Measurements from ENCODE around the gene ZNF385D. TPM values are rescaled to one million over a fixed set of nuclear protein-coding genes. Genes with fewer than 3 reads are reported as not detected.

Gene ZNF385D
- total RNA-seq, 2 experiments from 2014 or later, result not detected

GRCh38 chr3:21601178-21601577, 149.8 kb downstream of the ZNF385D start:
- Mint-ChIP-seq H3K36me3 (ENCODE audit: low read depth) (no peaks in the 10 kb centered on the region), H3K9me3 (peaks cover 4% of the 10 kb centered on the region), H3K27ac (no peak overlapping the region), H3K27me3 (no peaks in the 10 kb centered on the region), H3K4me3 (no peak overlapping the region), H3K4me1 (no peaks in the 10 kb centered on the region)
- POLR2A ChIA-PET, result no interaction called here
- CTCF ChIA-PET, result no interaction called here
- DNase-seq, result no peak

- no peaks in the 10 kb centered on the region for H3K4me1 Mint-ChIP-seq
- H3K9me3 Mint-ChIP-seq, result peaks cover 4% of the 10 kb centered on the region
- no peak overlapping the region for H3K27ac Mint-ChIP-seq
- ChIA-PET CTCF (no interaction called here), POLR2A (no interaction called here)
- no peaks in the 10 kb centered on the region for H3K36me3 Mint-ChIP-seq (ENCODE audit: low read depth)
- no peaks in the 10 kb centered on the region for H3K27me3 Mint-ChIP-seq
- no peak for DNase-seq
- no peak overlapping the region for H3K4me3 Mint-ChIP-seq
Measured at GRCh38 chr3:21599890-21600289, 151.1 kb downstream of the ZNF385D start.

- no peak for DNase-seq
- Mint-ChIP-seq H3K27ac (no peak overlapping the region), H3K36me3 (ENCODE audit: low read depth) (no peaks in the 10 kb centered on the region), H3K4me3 (no peak overlapping the region), H3K9me3 (peaks cover 2% of the 10 kb centered on the region), H3K4me1 (no peaks in the 10 kb centered on the region), H3K27me3 (no peaks in the 10 kb centered on the region)
- ChIA-PET CTCF (no interaction called here), POLR2A (no interaction called here)
Measured at GRCh38 chr3:21592828-21593227, 158.2 kb downstream of the ZNF385D start.

GRCh38 chr3:21587894-21588293, 163.1 kb downstream of the ZNF385D start:
- Mint-ChIP-seq H3K9me3 (no peaks in the 10 kb centered on the region), H3K4me1 (no peaks in the 10 kb centered on the region), H3K4me3 (no peak overlapping the region), H3K36me3 (ENCODE audit: low read depth) (no peaks in the 10 kb centered on the region), H3K27me3 (no peaks in the 10 kb centered on the region), H3K27ac (no peak overlapping the region)
- DNase-seq, result no peak
- ChIA-PET CTCF (no interaction called here), POLR2A (no interaction called here)

- H3K27ac Mint-ChIP-seq, result no peak overlapping the region
- POLR2A ChIA-PET, result no interaction called here
- DNase-seq, result no peak
- CTCF ChIA-PET, result no interaction called here
- no peaks in the 10 kb centered on the region for H3K9me3 Mint-ChIP-seq
- H3K4me3 Mint-ChIP-seq, result no peak overlapping the region
- H3K4me1 Mint-ChIP-seq, result no peaks in the 10 kb centered on the region
- no peaks in the 10 kb centered on the region for H3K36me3 Mint-ChIP-seq (ENCODE audit: low read depth)
- no peaks in the 10 kb centered on the region for H3K27me3 Mint-ChIP-seq
Measured at GRCh38 chr3:21585216-21585740, 165.7 kb downstream of the ZNF385D start.

- H3K27me3 Mint-ChIP-seq, result no peaks in the 10 kb centered on the region
- no peak overlapping the region for H3K4me3 Mint-ChIP-seq
- DNase-seq, result no peak
- no peak overlapping the region for H3K27ac Mint-ChIP-seq
- no peaks in the 10 kb centered on the region for H3K9me3 Mint-ChIP-seq
- no peaks in the 10 kb centered on the region for H3K4me1 Mint-ChIP-seq
- POLR2A ChIA-PET, result no interaction called here
- CTCF ChIA-PET, result no interaction called here
- no peaks in the 10 kb centered on the region for H3K36me3 Mint-ChIP-seq (ENCODE audit: low read depth)
Measured at GRCh38 chr3:21573291-21573690, 177.7 kb downstream of the ZNF385D start.

GRCh38 chr3:21564531-21564930, 186.5 kb downstream of the ZNF385D start:
- Mint-ChIP-seq H3K4me3 (no peak overlapping the region), H3K36me3 (ENCODE audit: low read depth) (no peaks in the 10 kb centered on the region), H3K4me1 (no peaks in the 10 kb centered on the region), H3K27ac (no peak overlapping the region), H3K27me3 (no peaks in the 10 kb centered on the region), H3K9me3 (peaks cover 6% of the 10 kb centered on the region)
- no peak for DNase-seq
- ChIA-PET CTCF (no interaction called here), POLR2A (no interaction called here)

GRCh38 chr3:21562243-21562642, 188.8 kb downstream of the ZNF385D start:
- H3K9me3 Mint-ChIP-seq, result peaks cover 10% of the 10 kb centered on the region
- no peaks in the 10 kb centered on the region for H3K4me1 Mint-ChIP-seq
- no peak overlapping the region for H3K27ac Mint-ChIP-seq
- H3K4me3 Mint-ChIP-seq, result no peak overlapping the region
- no peaks in the 10 kb centered on the region for H3K27me3 Mint-ChIP-seq
- ChIA-PET POLR2A (no interaction called here), CTCF (no interaction called here)
- no peak for DNase-seq
- H3K36me3 Mint-ChIP-seq (ENCODE audit: low read depth), result no peaks in the 10 kb centered on the region

- H3K4me1 Mint-ChIP-seq, result no peaks in the 10 kb centered on the region
- no peak overlapping the region for H3K4me3 Mint-ChIP-seq
- H3K36me3 Mint-ChIP-seq (ENCODE audit: low read depth), result no peaks in the 10 kb centered on the region
- no peak for DNase-seq
- no peaks in the 10 kb centered on the region for H3K27me3 Mint-ChIP-seq
- CTCF ChIA-PET, result no interaction called here
- peaks cover 17% of the 10 kb centered on the region for H3K9me3 Mint-ChIP-seq
- no peak overlapping the region for H3K27ac Mint-ChIP-seq
- POLR2A ChIA-PET, result no interaction called here
Measured at GRCh38 chr3:21561472-21561871, 189.5 kb downstream of the ZNF385D start.

GRCh38 chr3:21551019-21551418, 200.0 kb downstream of the ZNF385D start:
- no peak overlapping the region for H3K4me3 Mint-ChIP-seq
- POLR2A ChIA-PET, result no interaction called here
- H3K27me3 Mint-ChIP-seq, result no peaks in the 10 kb centered on the region
- H3K9me3 Mint-ChIP-seq, result peaks cover 3% of the 10 kb centered on the region
- H3K27ac Mint-ChIP-seq, result no peak overlapping the region
- H3K4me1 Mint-ChIP-seq, result no peaks in the 10 kb centered on the region
- H3K36me3 Mint-ChIP-seq (ENCODE audit: low read depth), result no peaks in the 10 kb centered on the region
- CTCF ChIA-PET, result no interaction called here
- DNase-seq, result no peak

GRCh38 chr3:21544076-21544462, 206.9 kb downstream of the ZNF385D start:
- H3K4me3 Mint-ChIP-seq, result no peak overlapping the region
- ChIA-PET POLR2A (no interaction called here), CTCF (no interaction called here)
- no peaks in the 10 kb centered on the region for H3K27me3 Mint-ChIP-seq
- H3K9me3 Mint-ChIP-seq, result peaks cover 12% of the 10 kb centered on the region
- H3K4me1 Mint-ChIP-seq, result no peaks in the 10 kb centered on the region
- no peaks in the 10 kb centered on the region for H3K36me3 Mint-ChIP-seq (ENCODE audit: low read depth)
- no peak for DNase-seq
- no peak overlapping the region for H3K27ac Mint-ChIP-seq

GRCh38 chr3:21543380-21544075, 207.5 kb downstream of the ZNF385D start:
- H3K9me3 Mint-ChIP-seq, result peaks cover 12% of the 10 kb centered on the region
- DNase-seq, result no peak
- H3K36me3 Mint-ChIP-seq (ENCODE audit: low read depth), result no peaks in the 10 kb centered on the region
- POLR2A ChIA-PET, result no interaction called here
- no peaks in the 10 kb centered on the region for H3K27me3 Mint-ChIP-seq
- H3K4me3 Mint-ChIP-seq, result no peak overlapping the region
- CTCF ChIA-PET, result no interaction called here
- H3K27ac Mint-ChIP-seq, result no peak overlapping the region
- no peaks in the 10 kb centered on the region for H3K4me1 Mint-ChIP-seq

GRCh38 chr3:21542656-21543379, 208.2 kb downstream of the ZNF385D start:
- H3K36me3 Mint-ChIP-seq (ENCODE audit: low read depth), result no peaks in the 10 kb centered on the region
- POLR2A ChIA-PET, result no interaction called here
- CTCF ChIA-PET, result no interaction called here

GRCh38 chr3:21540265-21540664, 210.7 kb downstream of the ZNF385D start:
- CTCF ChIA-PET, result interaction anchor here (0.5 kb wide), 1 partner anchor 355 kb away, joined by 3 read pairs; no protein-coding TSS in a partner anchor
- Mint-ChIP-seq H3K4me1 (no peaks in the 10 kb centered on the region), H3K27ac (no peak overlapping the region), H3K4me3 (no peak overlapping the region), H3K36me3 (ENCODE audit: low read depth) (no peaks in the 10 kb centered on the region), H3K9me3 (peaks cover 11% of the 10 kb centered on the region), H3K27me3 (no peaks in the 10 kb centered on the region)
- POLR2A ChIA-PET, result no interaction called here
- no peak for DNase-seq

More at GRCh38 chr3:21542656-21543379, 208.2 kb downstream of the ZNF385D start:
- no peaks in the 10 kb centered on the region for H3K4me1 Mint-ChIP-seq
- no peaks in the 10 kb centered on the region for H3K27me3 Mint-ChIP-seq
- peaks cover 9% of the 10 kb centered on the region for H3K9me3 Mint-ChIP-seq
- no peak for DNase-seq
- no peak overlapping the region for H3K27ac Mint-ChIP-seq
- H3K4me3 Mint-ChIP-seq, result no peak overlapping the region
